CD14-positive monocyte (primary cell): ENCODE measurements around the gene EEA1. TPM values are rescaled to one million over a fixed set of nuclear protein-coding genes. Genes with fewer than 3 reads are reported as not detected.

ENCODE experiments used
- DNase-seq, 3 donors: peaks; one replicate each; pipeline ENCODE4 v3.0.0-alpha.2; 2011 to 2022
- H2AFZ ChIP-seq: 2 replicates; pipeline ENCODE4 v1.6.0; 2012; ENCODE audit warnings: mild to moderate bottlenecking, low read depth, low read length, inconsistent platforms; ENCODE audit not compliant: insufficient read depth, poor library complexity, severe bottlenecking
- H3K27ac ChIP-seq, 2 donors: 1 replicate in 1 of 2; 2 replicates in 1 of 2; pipeline ENCODE4 v1.5.1; 2012 to 2013; ENCODE audit warnings: low read length in 2 of 2, control low read depth in 1 of 2, inconsistent platforms in 1 of 2, low read depth in 1 of 2, mild to moderate bottlenecking in 1 of 2
- H3K27me3 ChIP-seq, 2 donors: one replicate each; pipeline versions ENCODE4 v1.6.0 to v1.6.1; 2011 to 2013; ENCODE audit warnings: low read length in 2 of 2; ENCODE audit not compliant: control insufficient read depth in 2 of 2, insufficient read depth in 2 of 2
- H3K36me3 ChIP-seq, 2 donors: replicated peaks in 1 of 2; 1 replicate in 1 of 2; 2 replicates in 1 of 2; pipeline versions ENCODE4 v1.5.1 to v1.6.1; 2012 to 2013; ENCODE audit warnings: low read length in 2 of 2, control low read depth in 1 of 2, inconsistent platforms in 1 of 2, mild to moderate bottlenecking in 1 of 2; ENCODE audit not compliant: insufficient read depth in 2 of 2, control insufficient read depth in 1 of 2
- H3K4me1 ChIP-seq, 2 donors: 1 replicate in 1 of 2; 2 replicates in 1 of 2; pipeline versions ENCODE4 v1.5.1 to v1.6.1; 2012 to 2013; ENCODE audit warnings: low read length in 2 of 2, control low read depth in 1 of 2, inconsistent platforms in 1 of 2, mild to moderate bottlenecking in 1 of 2, moderate library complexity in 1 of 2; ENCODE audit not compliant: insufficient read depth in 2 of 2, control insufficient read depth in 1 of 2
- H3K4me2 ChIP-seq: replicated peaks from 2 replicates; pipeline ENCODE3; 2012; ENCODE audit warnings: low read length, moderate library complexity, mild to moderate bottlenecking; ENCODE audit not compliant: poor library complexity, severe bottlenecking; ENCODE audit errors: extremely low read depth
- H3K4me3 ChIP-seq, 3 experiments: fragments of 200-600 bp in 1 of 3; sonication (generic) in 1 of 3; replicated peaks in 1 of 3; 1 replicate in 2 of 3; 2 replicates in 1 of 3; pipeline ENCODE4 v1.5.1; 2011 to 2013; ENCODE audit warnings: low read length in 3 of 3, mild to moderate bottlenecking in 3 of 3, control low read depth in 2 of 3, low read depth in 2 of 3, inconsistent platforms in 1 of 3, moderate library complexity in 1 of 3
- H3K79me2 ChIP-seq: 2 replicates; pipeline ENCODE4 v1.6.0; 2012; ENCODE audit warnings: mild to moderate bottlenecking, control low read depth, inconsistent platforms, low read length, moderate library complexity; ENCODE audit not compliant: insufficient read depth
- H3K9ac ChIP-seq: 2 replicates; pipeline ENCODE4 v1.6.0; 2017; ENCODE audit warnings: low read length, mild to moderate bottlenecking; ENCODE audit not compliant: insufficient read depth, poor library complexity, severe bottlenecking
- H3K9me3 ChIP-seq, 2 donors: replicated peaks in 1 of 2; 1 replicate in 1 of 2; 2 replicates in 1 of 2; pipeline versions ENCODE4 v1.5.1 to v1.6.1; 2012 to 2013; ENCODE audit warnings: low read length in 2 of 2, control low read depth in 1 of 2; ENCODE audit not compliant: control insufficient read depth in 1 of 2, insufficient read depth in 1 of 2
- H4K20me1 ChIP-seq: 2 replicates; pipeline ENCODE4 v1.6.0; 2012; ENCODE audit warnings: mild to moderate bottlenecking, low read length, control low read depth, moderate library complexity; ENCODE audit not compliant: insufficient read depth
- H3K27ac Mint-ChIP-seq, 7 donors: one replicate each; pipeline ENCODE4 v1.8.0; 2020; ENCODE audit warnings: mild to moderate bottlenecking in 7 of 7, mixed read lengths in 7 of 7, moderate library complexity in 6 of 7, inconsistent platforms in 2 of 7
- H3K27me3 Mint-ChIP-seq, 3 donors: one replicate each; pipeline ENCODE4 v1.8.0; 2021 to 2022; ENCODE audit warnings: low read depth in 3 of 3, mild to moderate bottlenecking in 3 of 3, mixed read lengths in 3 of 3, moderate library complexity in 3 of 3, inconsistent platforms in 1 of 3
- H3K36me3 Mint-ChIP-seq, 2 donors: one replicate each; pipeline ENCODE4 v1.8.0; 2020; ENCODE audit warnings: mixed read lengths in 2 of 2, inconsistent platforms in 1 of 2, mild to moderate bottlenecking in 1 of 2
- H3K4me1 Mint-ChIP-seq: one replicate; pipeline ENCODE4 v1.8.0; 2020; ENCODE audit warnings: mild to moderate bottlenecking, mixed read lengths
- H3K4me3 Mint-ChIP-seq, 2 donors: one replicate each; pipeline ENCODE4 v1.8.0; 2020; ENCODE audit warnings: mild to moderate bottlenecking in 2 of 2, mixed read lengths in 2 of 2, moderate library complexity in 1 of 2
- H3K9me3 Mint-ChIP-seq, 7 donors: one replicate each; pipeline ENCODE4 v1.8.0; 2020 to 2022; ENCODE audit warnings: mixed read lengths in 7 of 7, mild to moderate bottlenecking in 6 of 7, moderate library complexity in 6 of 7, inconsistent platforms in 2 of 7
- WGBS: methylation state at CpG from one replicate; pipeline ENCODE4 v1.1.5; 2013; ENCODE audit warnings: missing lambda C conversion rate; ENCODE audit not compliant: insufficient coverage; 5-methylcytosine and 5-hydroxymethylcytosine counted together
- intact Hi-C, 2 donors: fragments of 100-400 bp; cut with micrococcal nuclease; formaldehyde crosslinking; loops; one replicate each; pipeline versions ENCODE4 v1.15.0 to v1.15.1; 2023
- polyA plus RNA-seq, 3 donors: library from polyadenylated mRNA; depleted of rRNA in 1 of 3; unstranded in 2 of 3; stranded (reverse) in 1 of 3; fragments of 300-500 nt in 2 of 3; fragments of >200 nt in 1 of 3; fragmentation: Illumina TruSeq in 2 of 3; gene quantifications; 1 replicate in 2 of 3; 2 replicates in 1 of 3; pipeline ENCODE4 v1.2.3, GENCODE V29; 2012 to 2021
- TF ChIP-seq, protein P1 (sequence below): fragments of 200-600 bp; IDR thresholded peaks from one replicate; pipeline ENCODE4 v1.8.0; 2022; ENCODE audit warnings: antibody characterized with exemption, mild to moderate bottlenecking

Gene EEA1
- polyA plus RNA-seq, 3 donors = 3.0 to 10.7 (median 3.6) TPM

GRCh38 chr12:92759634-92760268 lies 169.3 kb downstream of the EEA1 start:
- peak; percentile 28 to 65 (median 31) for DNase-seq
- H2AFZ ChIP-seq = no peak overlapping the region
- Mint-ChIP-seq H3K27me3 (peaks cover 0 to 2% (median 1%) of the 10 kb centered on the region in 3 donors), H3K9me3 (no peaks in the 10 kb centered on the region), H3K27ac (no peak overlapping the region), H3K36me3 (no peaks in the 10 kb centered on the region), H3K4me1 (peaks cover 19% of the 10 kb centered on the region), H3K4me3 (no peak overlapping the region)
- no peaks in the 10 kb centered on the region for H3K27me3 ChIP-seq
- no CpG with 5 or more reads among the region's 3 CpGs for WGBS
- no peak overlapping the region for H3K27ac ChIP-seq
- no peaks in the 10 kb centered on the region for H4K20me1 ChIP-seq
- TF ChIP-seq, protein P1, sequence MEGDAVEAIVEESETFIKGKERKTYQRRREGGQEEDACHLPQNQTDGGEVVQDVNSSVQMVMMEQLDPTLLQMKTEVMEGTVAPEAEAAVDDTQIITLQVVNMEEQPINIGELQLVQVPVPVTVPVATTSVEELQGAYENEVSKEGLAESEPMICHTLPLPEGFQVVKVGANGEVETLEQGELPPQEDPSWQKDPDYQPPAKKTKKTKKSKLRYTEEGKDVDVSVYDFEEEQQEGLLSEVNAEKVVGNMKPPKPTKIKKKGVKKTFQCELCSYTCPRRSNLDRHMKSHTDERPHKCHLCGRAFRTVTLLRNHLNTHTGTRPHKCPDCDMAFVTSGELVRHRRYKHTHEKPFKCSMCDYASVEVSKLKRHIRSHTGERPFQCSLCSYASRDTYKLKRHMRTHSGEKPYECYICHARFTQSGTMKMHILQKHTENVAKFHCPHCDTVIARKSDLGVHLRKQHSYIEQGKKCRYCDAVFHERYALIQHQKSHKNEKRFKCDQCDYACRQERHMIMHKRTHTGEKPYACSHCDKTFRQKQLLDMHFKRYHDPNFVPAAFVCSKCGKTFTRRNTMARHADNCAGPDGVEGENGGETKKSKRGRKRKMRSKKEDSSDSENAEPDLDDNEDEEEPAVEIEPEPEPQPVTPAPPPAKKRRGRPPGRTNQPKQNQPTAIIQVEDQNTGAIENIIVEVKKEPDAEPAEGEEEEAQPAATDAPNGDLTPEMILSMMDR = no peak
- H3K4me1 ChIP-seq = peaks cover 14 to 25% of the 10 kb centered on the region in 2 donors
- no peak overlapping the region for H3K4me2 ChIP-seq
- no peaks in the 10 kb centered on the region for H3K36me3 ChIP-seq
- H3K4me3 ChIP-seq = no peak overlapping the region
- no peak overlapping the region for H3K9ac ChIP-seq
- no peaks in the 10 kb centered on the region for H3K79me2 ChIP-seq
- no peaks in the 10 kb centered on the region for H3K9me3 ChIP-seq
- intact Hi-C loops = no loop called here

DNA sequence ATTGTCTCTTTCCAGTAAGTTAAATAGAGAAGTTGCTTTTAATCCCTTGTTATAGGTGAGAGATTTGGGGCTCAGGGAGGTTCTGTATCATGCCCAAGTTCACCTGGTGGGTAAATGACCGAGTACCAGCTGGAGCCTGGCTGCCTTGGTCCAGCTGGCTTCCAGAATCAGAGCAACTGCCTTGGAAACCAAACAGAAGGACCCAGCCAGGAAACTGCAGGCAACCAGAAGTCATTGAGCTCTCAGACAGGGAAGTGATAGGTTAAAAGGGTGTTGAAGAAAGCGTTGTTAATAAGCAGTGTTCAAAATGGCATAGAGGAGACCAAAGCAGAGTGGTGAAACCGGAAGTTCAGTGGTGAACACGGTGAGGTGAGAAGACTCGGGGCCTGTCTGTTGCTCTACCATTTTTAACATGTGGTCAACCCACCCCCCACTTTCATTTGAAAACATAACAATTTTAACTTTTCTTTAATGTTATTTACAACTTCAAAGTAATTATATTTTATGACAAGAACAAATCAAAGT lies 171.4 kb downstream of the EEA1 start:
- no peaks in the 10 kb centered on the region for H3K9me3 ChIP-seq
- Mint-ChIP-seq H3K36me3 (no peaks in the 10 kb centered on the region), H3K9me3 (peaks cover 0 to 5% (median 0%) of the 10 kb centered on the region in 7 donors), H3K27me3 (peaks cover 0 to 2% (median 1%) of the 10 kb centered on the region in 3 donors), H3K4me1 (peaks cover 17% of the 10 kb centered on the region), H3K27ac (no peak overlapping the region), H3K4me3 (peak overlapping the region in 1 of 2 donors; percentile 0)
- no peaks in the 10 kb centered on the region for H4K20me1 ChIP-seq
- TF ChIP-seq, protein P1 = no peak
- H3K4me1 ChIP-seq = peaks cover 14 to 20% of the 10 kb centered on the region in 2 donors
- intact Hi-C loops = no loop called here
- no peak overlapping the region for H3K4me3 ChIP-seq
- H3K79me2 ChIP-seq = no peaks in the 10 kb centered on the region
- no peak overlapping the region for H3K9ac ChIP-seq
- no peaks in the 10 kb centered on the region for H3K36me3 ChIP-seq
- DNase-seq = no peak
- no peak overlapping the region for H3K27ac ChIP-seq
- no peaks in the 10 kb centered on the region for H3K27me3 ChIP-seq
- no peak overlapping the region for H2AFZ ChIP-seq
- 78% methylated on average over 2 of the region's 5 CpGs for WGBS
- H3K4me2 ChIP-seq = no peak overlapping the region
